AG04450 (cell line): ENCODE data around the gene BEX3. TPM values are rescaled to one million over a fixed set of nuclear protein-coding genes. Genes with fewer than 3 reads are reported as not detected.
A peak's percentile ranks its signal among the peaks of the same experiment; 100 is the strongest.
"Not testable (repeated sequence)": the region's sequence is repeated elsewhere in the genome, so short reads cannot be mapped to it uniquely, and the experiment has no call there.

Source experiments
- CTCF ChIA-PET: fragments of 300-600, 350-600 bp; formaldehyde crosslinking; extraction: SDS; loops from one replicate; lab custom pipeline; 2022; ENCODE audit warnings: antibody characterized with exemption, inconsistent platforms; lab: Charles Lee
- POLR2A ChIA-PET: fragments of 350-600 bp; formaldehyde crosslinking; extraction: SDS; loops from one replicate; lab custom pipeline; 2021; ENCODE audit warnings: antibody characterized with exemption, inconsistent platforms; lab: Yijun Ruan, JAX
- DNase-seq: peaks from one replicate; pipeline ENCODE4 v3.0.0-alpha.2; 2011; ENCODE audit warnings: low read depth, low spot score
- H3K27ac ChIP-seq: one replicate; pipeline ENCODE4 v1.5.1; 2012; ENCODE audit warnings: low read depth, low read length, control low read depth
- H3K27me3 ChIP-seq: one replicate; pipeline ENCODE4 v1.6.0; 2012; ENCODE audit warnings: low read length; ENCODE audit not compliant: control insufficient read depth, insufficient read depth
- H3K4me3 ChIP-seq: 2 replicates; pipeline ENCODE4 v1.5.1; 2011; ENCODE audit warnings: mild to moderate bottlenecking, low read depth, low read length, control low read depth
- H3K9me3 ChIP-seq: 2 replicates; pipeline ENCODE4 v1.5.1; 2012; ENCODE audit warnings: low read length; ENCODE audit not compliant: control insufficient read depth, insufficient read depth
- polyA plus RNA-seq: library from polyadenylated mRNA; depleted of rRNA; stranded (reverse); fragments of >200 nt; gene quantifications from 2 replicates; pipeline ENCODE4 v1.2.3, GENCODE V29; 2011
- TF ChIP-seq, protein P1 (sequence below): IDR thresholded peaks from 2 replicates; pipeline ENCODE4 v1.5.1; 2011; ENCODE audit warnings: low read depth, low read length, control low read depth, inconsistent platforms

BEX3 gene
- polyA plus RNA-seq, 1 experiment, result 772 TPM

DNA sequence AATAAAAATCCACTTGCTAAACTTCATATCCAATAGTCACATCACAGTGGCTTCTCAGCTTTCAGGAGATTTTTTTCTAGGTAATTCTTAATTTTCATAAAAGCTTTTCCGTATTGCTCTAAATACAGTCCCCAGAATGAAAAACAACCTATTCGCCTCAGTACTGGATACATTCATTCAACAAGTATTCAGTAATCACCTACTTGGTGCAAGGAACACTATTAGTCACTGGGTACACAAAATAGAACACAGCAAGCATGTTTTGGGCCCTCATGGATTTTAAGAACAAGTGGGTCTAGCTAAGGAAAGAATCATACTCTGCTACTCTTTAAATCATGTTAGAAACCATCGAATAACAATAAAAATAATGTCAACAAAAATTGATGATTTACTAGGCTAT is 2.8 kb upstream of the BEX3 start:
- Histone ChIP-seq H3K4me3 (no peak overlapping the region), H3K27ac (no peak overlapping the region), H3K27me3 (no peaks in the 10 kb centered on the region), H3K9me3 (no peaks in the 10 kb centered on the region)
- DNase-seq, result no peak
- TF ChIP-seq, protein P1, sequence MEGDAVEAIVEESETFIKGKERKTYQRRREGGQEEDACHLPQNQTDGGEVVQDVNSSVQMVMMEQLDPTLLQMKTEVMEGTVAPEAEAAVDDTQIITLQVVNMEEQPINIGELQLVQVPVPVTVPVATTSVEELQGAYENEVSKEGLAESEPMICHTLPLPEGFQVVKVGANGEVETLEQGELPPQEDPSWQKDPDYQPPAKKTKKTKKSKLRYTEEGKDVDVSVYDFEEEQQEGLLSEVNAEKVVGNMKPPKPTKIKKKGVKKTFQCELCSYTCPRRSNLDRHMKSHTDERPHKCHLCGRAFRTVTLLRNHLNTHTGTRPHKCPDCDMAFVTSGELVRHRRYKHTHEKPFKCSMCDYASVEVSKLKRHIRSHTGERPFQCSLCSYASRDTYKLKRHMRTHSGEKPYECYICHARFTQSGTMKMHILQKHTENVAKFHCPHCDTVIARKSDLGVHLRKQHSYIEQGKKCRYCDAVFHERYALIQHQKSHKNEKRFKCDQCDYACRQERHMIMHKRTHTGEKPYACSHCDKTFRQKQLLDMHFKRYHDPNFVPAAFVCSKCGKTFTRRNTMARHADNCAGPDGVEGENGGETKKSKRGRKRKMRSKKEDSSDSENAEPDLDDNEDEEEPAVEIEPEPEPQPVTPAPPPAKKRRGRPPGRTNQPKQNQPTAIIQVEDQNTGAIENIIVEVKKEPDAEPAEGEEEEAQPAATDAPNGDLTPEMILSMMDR, result no peak
- ChIA-PET POLR2A (no interaction called here), CTCF (no interaction called here)

GRCh38 chrX:103376979-103377324 is 614 bp downstream of the BEX3 start:
- no peaks in the 10 kb centered on the region for H3K27me3 ChIP-seq
- peak overlapping the region; percentile 52 for H3K27ac ChIP-seq
- TF ChIP-seq, protein P1, result no peak
- POLR2A ChIA-PET, result interaction anchor here (0.9 to 1.3 kb wide), 5 partner anchors 10 to 28 kb away, joined by 5 to 8 read pairs (median 5); partner anchors contain the start of gene TCEAL9
- H3K4me3 ChIP-seq, result peak overlapping the region; percentile 73
- no peak for DNase-seq
- no peaks in the 10 kb centered on the region for H3K9me3 ChIP-seq
- CTCF ChIA-PET, result interaction anchor here (0.6 to 1.2 kb wide), 2 partner anchors 35 to 310 kb away, joined by 3 to 4 read pairs; no protein-coding TSS in a partner anchor

DNA sequence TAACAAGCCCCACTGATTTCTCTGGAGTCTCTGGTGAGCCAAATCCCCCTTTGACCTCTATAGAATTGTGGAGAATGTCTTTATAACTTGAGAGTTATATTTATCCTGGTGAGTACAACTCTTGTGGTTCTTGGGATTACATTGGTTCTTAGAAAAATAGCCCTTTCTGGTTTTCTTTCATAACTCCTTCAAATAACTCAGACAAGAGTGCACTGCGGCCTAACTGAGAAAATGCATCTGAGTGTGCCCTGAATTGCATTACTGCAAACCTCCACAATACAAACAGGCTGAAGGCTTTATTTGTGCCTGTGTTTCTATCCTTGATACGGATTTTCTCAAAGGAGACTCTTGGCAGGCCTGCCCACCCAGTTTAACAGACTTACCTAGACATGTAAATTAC is 2.7 kb downstream of the BEX3 start:
- no peaks in the 10 kb centered on the region for H3K9me3 ChIP-seq
- CTCF ChIA-PET, result no interaction called here
- POLR2A ChIA-PET, result no interaction called here
- DNase-seq, result no peak
- TF ChIP-seq, protein P1, result no peak
- peak overlapping the region; percentile 47 for H3K27ac ChIP-seq
- no peak overlapping the region for H3K4me3 ChIP-seq
- H3K27me3 ChIP-seq, result no peaks in the 10 kb centered on the region

- no peaks in the 10 kb centered on the region for H3K9me3 ChIP-seq
- no peak overlapping the region for H3K27ac ChIP-seq
- POLR2A ChIA-PET, result no interaction called here
- CTCF ChIA-PET, result interaction anchor here (1.0 kb wide), 1 partner anchor 81 kb away, joined by 3 read pairs; no protein-coding TSS in a partner anchor
- no peak overlapping the region for H3K4me3 ChIP-seq
- DNase-seq, result no peak
- no peaks in the 10 kb centered on the region for H3K27me3 ChIP-seq
- TF ChIP-seq, protein P1, result no peak
Measured at GRCh38 chrX:103382877-103383276, 6.5 kb downstream of the BEX3 start.

- CTCF ChIA-PET, result no interaction called here
- no peaks in the 10 kb centered on the region for H3K27me3 ChIP-seq
- POLR2A ChIA-PET, result no interaction called here
Measured at GRCh38 chrX:103384672-103385071, 8.3 kb downstream of the BEX3 start.

DNA sequence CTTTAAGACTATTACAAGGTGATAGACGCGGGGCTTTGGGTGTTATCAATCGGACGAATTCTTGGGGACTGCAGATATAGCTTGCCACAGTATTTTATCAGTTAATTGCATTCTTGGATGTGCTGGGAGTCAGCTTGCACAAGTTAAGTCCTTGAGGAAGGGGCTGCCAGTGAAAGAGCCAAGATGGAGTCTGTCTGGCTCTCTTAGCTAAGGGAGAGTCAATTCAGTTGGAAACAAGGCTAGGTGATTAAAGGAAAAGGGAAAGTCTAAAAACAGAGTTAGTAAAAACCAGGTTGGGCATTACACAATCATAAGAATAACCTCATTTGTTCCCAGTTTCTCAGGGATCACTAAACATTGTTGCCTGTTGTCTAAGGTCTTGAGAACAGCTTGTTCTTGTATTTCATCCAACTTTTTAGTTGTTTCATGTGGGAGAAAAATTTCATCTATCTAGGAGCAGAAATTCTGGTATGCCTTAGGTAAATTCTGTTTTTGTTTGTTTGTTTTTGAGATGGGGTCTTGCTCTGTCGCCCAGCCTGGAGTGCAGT is 9.0 kb downstream of the BEX3 start:
- CTCF ChIA-PET, H3K9me3 ChIP-seq, DNase-seq, H3K4me3 ChIP-seq, POLR2A ChIA-PET, H3K27ac ChIP-seq, H3K27me3 ChIP-seq: not testable (repeated sequence)

More at GRCh38 chrX:103384672-103385071, 8.3 kb downstream of the BEX3 start:
- TF ChIP-seq, protein P1, result no peak
- H3K9me3 ChIP-seq, result no peaks in the 10 kb centered on the region
- no peak overlapping the region for H3K4me3 ChIP-seq
- no peak overlapping the region for H3K27ac ChIP-seq
- DNase-seq, result no peak
